ENCODE measurements around the gene KRTAP20-3.

Gene KRTAP20-3

DNA sequence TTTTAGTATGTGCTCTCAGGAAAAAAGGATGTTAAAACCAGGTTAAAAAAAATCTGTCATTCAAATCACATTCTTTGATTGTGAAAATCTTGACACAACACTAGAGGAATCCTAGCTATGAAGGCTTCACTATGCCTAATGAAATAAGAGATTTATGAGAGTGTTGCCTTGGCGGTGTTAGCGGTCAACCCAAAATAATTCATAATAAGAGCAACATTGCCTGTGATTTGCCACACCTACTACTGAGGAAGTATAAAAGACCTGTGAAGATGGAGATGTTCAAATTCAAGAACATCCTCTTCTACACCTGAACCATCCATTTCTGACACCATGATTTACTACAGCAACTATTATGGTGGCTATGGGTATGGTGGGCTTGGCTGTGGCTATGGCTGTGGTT, 26.5 kb upstream of the KRTAP20-3 start, which contains the start of gene KRTAP20-1:
TSS of gene KRTAP20-1 (plus strand) at position 301 of the 400 bp plus-strand sequence. CDS start at position 331, 30 bp downstream.
- no peak for DNase-seq (ENCODE audit: low spot score)
- TF ChIP-seq, protein P1, sequence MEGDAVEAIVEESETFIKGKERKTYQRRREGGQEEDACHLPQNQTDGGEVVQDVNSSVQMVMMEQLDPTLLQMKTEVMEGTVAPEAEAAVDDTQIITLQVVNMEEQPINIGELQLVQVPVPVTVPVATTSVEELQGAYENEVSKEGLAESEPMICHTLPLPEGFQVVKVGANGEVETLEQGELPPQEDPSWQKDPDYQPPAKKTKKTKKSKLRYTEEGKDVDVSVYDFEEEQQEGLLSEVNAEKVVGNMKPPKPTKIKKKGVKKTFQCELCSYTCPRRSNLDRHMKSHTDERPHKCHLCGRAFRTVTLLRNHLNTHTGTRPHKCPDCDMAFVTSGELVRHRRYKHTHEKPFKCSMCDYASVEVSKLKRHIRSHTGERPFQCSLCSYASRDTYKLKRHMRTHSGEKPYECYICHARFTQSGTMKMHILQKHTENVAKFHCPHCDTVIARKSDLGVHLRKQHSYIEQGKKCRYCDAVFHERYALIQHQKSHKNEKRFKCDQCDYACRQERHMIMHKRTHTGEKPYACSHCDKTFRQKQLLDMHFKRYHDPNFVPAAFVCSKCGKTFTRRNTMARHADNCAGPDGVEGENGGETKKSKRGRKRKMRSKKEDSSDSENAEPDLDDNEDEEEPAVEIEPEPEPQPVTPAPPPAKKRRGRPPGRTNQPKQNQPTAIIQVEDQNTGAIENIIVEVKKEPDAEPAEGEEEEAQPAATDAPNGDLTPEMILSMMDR (IDR thresholded peaks at IDR 0.05; ENCODE audit: extremely low read depth, missing control alignments), result no peak

DNA sequence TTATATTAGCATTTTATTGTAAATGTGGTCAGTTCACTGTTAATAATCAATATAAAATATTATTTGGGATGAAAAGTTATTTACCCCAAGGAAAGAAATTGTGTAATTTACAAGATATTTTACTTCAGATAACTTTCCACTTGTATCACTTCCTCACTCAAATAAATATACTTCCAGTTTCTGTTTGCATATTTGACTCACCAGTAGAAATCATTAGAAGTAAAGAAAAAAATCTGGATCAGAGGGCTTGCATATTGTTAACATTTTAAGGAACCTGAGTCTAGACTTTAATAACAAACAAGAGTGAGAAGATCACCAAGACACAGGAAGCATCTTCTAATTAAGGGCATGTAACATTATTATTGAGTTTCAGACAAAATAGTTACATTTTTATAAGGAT, 22.6 kb upstream of the KRTAP20-3 start:
- no peak for DNase-seq (ENCODE audit: low spot score)
- TF ChIP-seq, protein P1 (IDR thresholded peaks at IDR 0.05; ENCODE audit: extremely low read depth, missing control alignments), result no peak

DNA sequence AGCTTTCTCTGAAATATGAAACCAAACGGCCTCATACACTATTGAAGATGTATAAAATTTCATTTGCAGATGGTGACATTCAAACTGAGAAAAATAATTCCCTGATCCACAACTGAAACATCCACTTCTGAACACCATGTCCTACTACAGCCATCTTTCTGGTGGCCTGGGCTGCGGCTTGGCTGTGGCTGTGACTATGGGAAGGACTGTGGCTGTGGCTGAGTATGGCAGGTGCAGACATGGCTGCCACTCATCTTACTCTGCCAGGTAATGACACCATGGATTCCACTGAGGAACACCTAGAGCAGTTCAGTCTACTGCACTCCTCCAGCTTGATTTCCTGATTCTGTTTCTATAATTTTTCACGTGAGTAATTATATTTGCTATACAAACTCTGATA, 22.1 kb upstream of the KRTAP20-3 start, which contains the start of gene KRTAP20-4:
TSS of gene KRTAP20-4 (plus strand) at position 106 of the 400 bp plus-strand sequence.
- TF ChIP-seq, protein P1 (IDR thresholded peaks at IDR 0.05; ENCODE audit: extremely low read depth, missing control alignments), result no peak
- DNase-seq (ENCODE audit: low spot score), result no peak

DNA sequence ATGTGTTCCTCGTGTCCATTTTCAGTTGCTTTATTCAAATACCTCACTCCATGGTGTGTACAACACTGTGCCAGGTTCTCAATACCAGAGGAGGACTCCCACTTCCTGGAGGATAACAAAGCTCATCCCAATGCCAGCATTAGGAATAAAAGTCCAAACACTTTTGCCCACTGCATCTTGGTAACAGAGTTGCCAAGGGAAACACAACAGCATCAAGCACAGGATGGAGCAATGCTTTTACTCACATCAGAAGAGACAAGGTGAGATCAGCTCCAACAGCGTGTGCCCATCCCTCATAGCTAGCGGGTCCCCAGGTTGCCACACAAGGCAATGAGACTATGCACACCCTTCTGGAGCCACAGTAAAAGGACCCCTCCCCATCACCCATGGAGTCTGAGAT, 19.3 kb upstream of the KRTAP20-3 start:
- DNase-seq (ENCODE audit: low spot score), result no peak
- TF ChIP-seq, protein P1 (IDR thresholded peaks at IDR 0.05; ENCODE audit: extremely low read depth, missing control alignments), result no peak

DNA sequence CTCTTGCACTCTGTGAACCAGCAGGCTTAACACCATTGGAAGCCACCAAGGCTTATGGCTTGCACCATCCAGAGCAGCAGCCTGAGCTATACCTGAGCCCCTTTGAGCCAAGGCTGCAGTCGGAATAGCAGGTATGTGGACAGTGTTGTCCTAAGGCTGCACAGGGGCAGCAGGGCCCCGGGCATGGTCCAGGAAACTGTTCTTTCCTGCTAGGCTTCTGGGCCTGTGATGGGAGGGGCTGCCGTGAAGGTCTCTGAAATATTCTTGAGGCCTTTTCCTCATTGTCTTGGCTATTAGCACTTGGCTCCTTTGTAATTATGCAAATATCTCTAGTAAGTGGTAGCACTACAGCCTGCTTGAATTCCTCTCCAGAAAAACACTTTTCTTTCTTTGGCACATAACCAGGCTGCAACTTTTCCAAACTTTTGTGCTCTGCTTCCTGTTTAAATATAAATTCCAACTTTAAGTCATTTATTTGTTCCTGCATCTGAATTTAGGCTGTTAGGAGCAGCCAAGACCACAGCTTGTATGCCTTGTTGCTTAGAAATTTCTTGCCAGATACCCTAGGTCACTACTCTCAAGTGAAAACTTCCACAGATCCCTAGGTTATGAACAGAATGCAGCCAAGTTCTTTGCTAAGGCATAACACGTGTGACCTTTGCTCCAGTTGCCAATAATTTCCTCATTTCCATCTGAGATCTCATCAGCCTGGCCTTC, 17.1 kb upstream of the KRTAP20-3 start:
- DNase-seq (ENCODE audit: low spot score), result no peak
- TF ChIP-seq, protein P1 (IDR thresholded peaks at IDR 0.05; ENCODE audit: extremely low read depth, missing control alignments), result no peak

DNA sequence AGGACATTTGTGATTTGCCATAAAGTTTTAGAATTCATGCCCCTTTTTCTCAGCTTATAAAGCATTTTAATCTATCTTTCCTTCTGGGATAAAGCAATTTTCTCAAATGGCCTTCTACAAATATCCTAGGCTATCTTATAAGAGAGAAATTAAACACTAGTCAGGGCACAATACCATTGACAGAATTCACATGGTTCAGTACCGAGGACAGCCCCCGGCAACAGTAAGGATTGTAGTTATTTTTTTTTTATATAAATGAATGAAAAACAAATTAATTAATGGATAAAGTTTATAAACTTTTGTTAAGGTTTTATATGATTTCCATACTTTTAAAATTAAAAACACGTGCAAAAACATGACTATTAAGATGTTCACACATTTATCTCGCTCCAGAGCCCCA, 14.6 kb upstream of the KRTAP20-3 start:
- no peak for DNase-seq (ENCODE audit: low spot score)
- TF ChIP-seq, protein P1 (IDR thresholded peaks at IDR 0.05; ENCODE audit: extremely low read depth, missing control alignments), result no peak

DNA sequence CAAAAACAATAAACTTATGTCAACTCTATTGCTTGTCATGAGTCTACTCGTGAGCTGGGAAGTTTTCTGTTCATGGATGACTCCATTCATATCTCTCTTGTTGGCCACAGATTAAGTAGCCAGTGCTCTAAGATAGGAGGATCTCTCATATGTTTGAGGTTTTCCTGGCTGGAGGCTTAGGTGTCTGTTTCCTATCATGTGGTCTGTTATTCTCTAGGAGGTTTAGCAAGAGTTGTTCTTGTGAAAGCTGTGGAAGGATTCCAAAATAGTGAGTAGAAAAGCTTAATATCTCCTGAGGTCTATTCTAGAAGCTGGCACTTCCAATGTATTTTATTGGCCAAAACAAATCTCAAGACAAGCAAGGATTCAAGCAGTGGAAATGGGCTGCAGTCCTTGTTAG, 13.5 kb upstream of the KRTAP20-3 start:
- TF ChIP-seq, protein P1 (IDR thresholded peaks at IDR 0.05; ENCODE audit: extremely low read depth, missing control alignments), result no peak
- DNase-seq (ENCODE audit: low spot score), result no peak
